HepG2 (cell line): Measurements from ENCODE around the gene SLC44A4. TPM values are rescaled to one million over a fixed set of nuclear protein-coding genes. Genes with fewer than 3 reads are reported as not detected.

Experiments used
- E2F1 ChIP-seq: sonication (generic); formaldehyde crosslinking; IDR thresholded peaks from 2 replicates; pipeline ENCODE4 v1.5.0; 2020; ENCODE audit warnings: missing genetic modification reagents
- HES4 ChIP-seq: sonication (generic); formaldehyde crosslinking; IDR thresholded peaks from 2 replicates; pipeline ENCODE4 v1.9.0; 2021; ENCODE audit warnings: mild to moderate bottlenecking, missing genetic modification reagents, borderline replicate concordance
- HHEX ChIP-seq: IDR thresholded peaks from 2 replicates; pipeline ENCODE4 v1.6.1; 2016; ENCODE audit warnings: control low read depth
- LCORL ChIP-seq, 2 experiments: fragments of 450-650 bp in 1 of 2; sonication (generic) in 1 of 2; formaldehyde crosslinking in 1 of 2; IDR thresholded peaks; 2 replicates each; pipeline versions ENCODE4 v1.5.0 to v1.6.1; 2017 to 2020; ENCODE audit warnings: antibody characterized with exemption in 1 of 2, missing genetic modification reagents in 1 of 2
- REST ChIP-seq, 2 experiments: IDR thresholded peaks; 2 replicates each; pipeline ENCODE4 v1.6.1; 2011 to 2012; ENCODE audit warnings: low read length in 2 of 2, borderline replicate concordance in 1 of 2, low read depth in 1 of 2, mild to moderate bottlenecking in 1 of 2, moderate library complexity in 1 of 2
- RNF2 ChIP-seq: fragments of 450-650 bp; conservative IDR thresholded peaks from 2 replicates; pipeline ENCODE4 v1.6.1; 2016; ENCODE audit warnings: low read depth
- SIN3A ChIP-seq: IDR thresholded peaks from 2 replicates; pipeline ENCODE4 v1.6.1; 2011; ENCODE audit warnings: low read depth, mild to moderate bottlenecking, control low read depth, low read length, borderline replicate concordance
- SMC3 ChIP-seq: IDR thresholded peaks from 2 replicates; pipeline ENCODE4 v1.6.1; 2011; ENCODE audit warnings: low read length, improper control_type of control experiment
- SP4 ChIP-seq: sonication (generic); formaldehyde crosslinking; IDR thresholded peaks from 2 replicates; pipeline ENCODE4 v1.8.1; 2023; ENCODE audit warnings: mild to moderate bottlenecking, missing genetic modification reagents
- YEATS4 ChIP-seq: sonication (generic); formaldehyde crosslinking; IDR thresholded peaks from 2 replicates; pipeline ENCODE4 v1.4.0; 2020; ENCODE audit warnings: missing genetic modification reagents, borderline replicate concordance
- YY1 ChIP-seq: IDR thresholded peaks from 2 replicates; pipeline ENCODE4 v1.6.1; 2011; ENCODE audit warnings: low read length, low read depth, moderate library complexity, mild to moderate bottlenecking; ENCODE audit not compliant: insufficient read depth, insufficient replicate concordance
- ZBTB38 ChIP-seq: sonication (generic); formaldehyde crosslinking; IDR thresholded peaks from 2 replicates; pipeline ENCODE4 v1.5.1; 2020; ENCODE audit warnings: mild to moderate bottlenecking, missing genetic modification reagents
- ZC3H4 ChIP-seq: sonication (generic); formaldehyde crosslinking; IDR thresholded peaks from 2 replicates; pipeline ENCODE4 v1.4.0; 2020; ENCODE audit warnings: missing genetic modification reagents, borderline replicate concordance
- ZNF143 ChIP-seq: sonication (generic); formaldehyde crosslinking; IDR thresholded peaks from 2 replicates; pipeline ENCODE4 v1.4.0; 2020; ENCODE audit warnings: missing genetic modification reagents
- ZNF24 ChIP-seq: fragments of 450-650 bp; IDR thresholded peaks from 2 replicates; pipeline ENCODE4 v1.6.1; 2017; ENCODE audit warnings: antibody characterized with exemption, mild to moderate bottlenecking
- ZNF512B ChIP-seq: sonication (generic); formaldehyde crosslinking; IDR thresholded peaks from 2 replicates; pipeline ENCODE4 v1.5.1; 2020; ENCODE audit warnings: missing genetic modification reagents, mild to moderate bottlenecking, borderline replicate concordance
- ZNF691 ChIP-seq: sonication (generic); formaldehyde crosslinking; IDR thresholded peaks from 2 replicates; pipeline ENCODE4 v1.4.0; 2020; ENCODE audit warnings: missing genetic modification reagents, low read depth, mild to moderate bottlenecking, borderline replicate concordance
- ZNF7 ChIP-seq: IDR thresholded peaks from 2 replicates; pipeline ENCODE4 v1.6.1; 2016; ENCODE audit warnings: missing biosample characterization, missing genetic modification reagents
- ZNF775 ChIP-seq: sonication (generic); formaldehyde crosslinking; IDR thresholded peaks from 2 replicates; pipeline ENCODE4 v1.4.0; 2020; ENCODE audit warnings: missing genetic modification reagents, mild to moderate bottlenecking, moderate library complexity, borderline replicate concordance
- ZUFSP ChIP-seq: sonication (generic); formaldehyde crosslinking; IDR thresholded peaks from 2 replicates; pipeline ENCODE4 v1.9.0; 2021; ENCODE audit warnings: missing genetic modification reagents, mild to moderate bottlenecking, borderline replicate concordance
- polyA plus RNA-seq, 8 experiments: library from polyadenylated mRNA; depleted of rRNA in 3 of 8; stranded (reverse) in 7 of 8; unstranded in 1 of 8; fragments of >200 nt; fragmentation: Illumina TruSeq in 4 of 8; extraction: Trizol in 4 of 8; gene quantifications; 2 replicates each; pipeline versions ENCODE4 v1.2.1 to v1.2.3, GENCODE V29; 2011 to 2016; ENCODE audit warnings: low read depth in 4 of 8, missing spikeins in 1 of 8, mixed read lengths in 1 of 8; ENCODE audit not compliant: insufficient read depth in 1 of 8
- total RNA-seq, 5 experiments: library from RNA; depleted of rRNA; stranded (reverse); fragments of >200 nt; fragmentation: Illumina TruSeq; extraction: Trizol; gene quantifications; 2 replicates each; pipeline ENCODE4 v1.2.3, GENCODE V29; 2016; ENCODE audit warnings: low read depth in 1 of 5

The SLC44A4 gene
- total and polyA plus RNA-seq, 2 of the 13 experiments (the other 11 are each of a cell fraction or from before 2014, with no cell fraction given), result 3.5 to 5.9 TPM

GRCh38 chr6:31864818-31865204 lies 14.0 kb downstream of the SLC44A4 start (continued):
- TF ChIP-seq E2F1 (CRISPR knock-in tag) (no peak), ZNF775 (CRISPR knock-in tag) (no peak), SP4 (CRISPR knock-in tag) (peak; percentile 66), ZNF512B (CRISPR knock-in tag) (0 out of 2 replicates have a peak, but pooled peaks have one; percentile 27), HES4 (CRISPR knock-in tag) (peak; percentile 42; the same call in 1 of the 2 replicates), ZUFSP (CRISPR knock-in tag) (no peak), SIN3A (no peak), ZNF7 (CRISPR knock-in tag) (no peak), ZNF143 (CRISPR knock-in tag) (0 out of 2 replicates have a peak, but pooled peaks have one; percentile 4), RNF2 (no peak), LCORL (IDR thresholded peaks at IDR 0.05) (no peak), LCORL (CRISPR knock-in tag; IDR thresholded peaks at IDR 0.05) (no peak), ZC3H4 (peak; percentile 44; the same call in 1 of the 2 replicates), HHEX (CRISPR knock-in tag) (no peak), ZNF24 (no peak), YEATS4 (no peak), YY1 (no peak), REST (IDR thresholded peaks at IDR 0.05; ENCODE audit: borderline replicate concordance in 1 of 2, low read depth in 1 of 2, low read length in 2 of 2) (no peak), SMC3 (no peak), ZNF691 (CRISPR knock-in tag) (no peak), ZBTB38 (CRISPR knock-in tag) (no peak)
